Stimulated activated CD4-positive, alpha-beta T cell treated with anti-CD3 and anti-CD28 coated beads, Interleukin-2, amount 100 ng/mL, for 24 hours (primary cell): ENCODE data around the gene CASP4.
"Not testable (repeated sequence)": the region's sequence is repeated elsewhere in the genome, so short reads cannot be mapped to it uniquely, and the experiment has no call there.

ENCODE experiments used
- DNase-seq, 2 donors: peaks; one replicate each; pipeline ENCODE4 v3.0.0-alpha.2; 2020

Gene CASP4

GRCh38 chr11:104968355-104968855, at the start of gene CASP4:
Gene CASP4, minus strand, starts transcription at chr11:104968574. Its CDS starts 49 bp downstream, at chr11:104968525.
- no peak for DNase-seq

- no peak for DNase-seq
Measured at GRCh38 chr11:105007463-105007862, 39.1 kb upstream of the CASP4 start.

- no peak for DNase-seq
Measured at GRCh38 chr11:105005451-105005845, 37.1 kb upstream of the CASP4 start.

GRCh38 chr11:105004021-105004420, 35.6 kb upstream of the CASP4 start:
- DNase-seq = no peak

- no peak for DNase-seq
Measured at GRCh38 chr11:105003151-105003550, 34.8 kb upstream of the CASP4 start.

GRCh38 chr11:105000797-105001196, 32.4 kb upstream of the CASP4 start:
- DNase-seq = peak; percentile 62 to 64

GRCh38 chr11:105000167-105000566, 31.8 kb upstream of the CASP4 start:
- peak in 1 of 2 donors; percentile 5 for DNase-seq

GRCh38 chr11:104999721-105000120, 31.3 kb upstream of the CASP4 start:
- no peak for DNase-seq

GRCh38 chr11:104997288-104997687, 28.9 kb upstream of the CASP4 start:
- DNase-seq = no peak

- DNase-seq = no peak
Measured at GRCh38 chr11:104995001-104995408, 26.6 kb upstream of the CASP4 start.

- no peak for DNase-seq
Measured at GRCh38 chr11:104992781-104993180, 24.4 kb upstream of the CASP4 start.

- DNase-seq = no peak
Measured at GRCh38 chr11:104991994-104992393, 23.6 kb upstream of the CASP4 start.

GRCh38 chr11:104984808-104985207, 16.4 kb upstream of the CASP4 start:
- DNase-seq = no peak

GRCh38 chr11:104979839-104980238, 11.5 kb upstream of the CASP4 start:
- DNase-seq = no peak

GRCh38 chr11:104973616-104974015, 5.2 kb upstream of the CASP4 start:
- DNase-seq = no peak

- not testable (repeated sequence) for DNase-seq
Measured at GRCh38 chr11:104972924-104973323, 4.5 kb upstream of the CASP4 start.

- DNase-seq = no peak
Measured at GRCh38 chr11:104970756-104971155, 2.4 kb upstream of the CASP4 start.

GRCh38 chr11:104968856-104969776, 742 bp upstream of the CASP4 start:
- no peak for DNase-seq

GRCh38 chr11:104967534-104968354, 630 bp downstream of the CASP4 start:
- DNase-seq = no peak

- no peak for DNase-seq
Measured at GRCh38 chr11:104965735-104966134, 2.6 kb downstream of the CASP4 start.

GRCh38 chr11:104964247-104964646, 4.1 kb downstream of the CASP4 start:
- DNase-seq = no peak

- DNase-seq = no peak
Measured at GRCh38 chr11:104962852-104963251, 5.5 kb downstream of the CASP4 start.

- DNase-seq = no peak
Measured at GRCh38 chr11:104957280-104957679, 11.1 kb downstream of the CASP4 start.

- DNase-seq = no peak
Measured at GRCh38 chr11:104956528-104956927, 11.8 kb downstream of the CASP4 start.
